ES-I3 (cell line): Measurements from ENCODE around the gene THADA.
"Not testable (repeated sequence)": the region's sequence is repeated elsewhere in the genome, so short reads cannot be mapped to it uniquely, and the experiment has no call there.

ENCODE experiments used
- H3K36me3 ChIP-seq: 2 replicates; pipeline ENCODE4 v1.6.1; 2013; ENCODE audit warnings: mild to moderate bottlenecking, low read length, control low read depth, moderate library complexity; ENCODE audit not compliant: insufficient read depth
- H3K4me1 ChIP-seq: 2 replicates; pipeline ENCODE4 v1.6.1; 2013; ENCODE audit warnings: mild to moderate bottlenecking, control low read depth, low read length; ENCODE audit not compliant: insufficient read depth
- H3K9ac ChIP-seq: 2 replicates; pipeline ENCODE4 v1.6.1; 2013; ENCODE audit warnings: low read depth, mild to moderate bottlenecking, low read length, moderate library complexity
- H3K9me3 ChIP-seq: 2 replicates; pipeline ENCODE4 v1.6.1; 2013; ENCODE audit warnings: mild to moderate bottlenecking, low read length, moderate library complexity; ENCODE audit not compliant: control insufficient read depth, insufficient read depth

Gene THADA

DNA sequence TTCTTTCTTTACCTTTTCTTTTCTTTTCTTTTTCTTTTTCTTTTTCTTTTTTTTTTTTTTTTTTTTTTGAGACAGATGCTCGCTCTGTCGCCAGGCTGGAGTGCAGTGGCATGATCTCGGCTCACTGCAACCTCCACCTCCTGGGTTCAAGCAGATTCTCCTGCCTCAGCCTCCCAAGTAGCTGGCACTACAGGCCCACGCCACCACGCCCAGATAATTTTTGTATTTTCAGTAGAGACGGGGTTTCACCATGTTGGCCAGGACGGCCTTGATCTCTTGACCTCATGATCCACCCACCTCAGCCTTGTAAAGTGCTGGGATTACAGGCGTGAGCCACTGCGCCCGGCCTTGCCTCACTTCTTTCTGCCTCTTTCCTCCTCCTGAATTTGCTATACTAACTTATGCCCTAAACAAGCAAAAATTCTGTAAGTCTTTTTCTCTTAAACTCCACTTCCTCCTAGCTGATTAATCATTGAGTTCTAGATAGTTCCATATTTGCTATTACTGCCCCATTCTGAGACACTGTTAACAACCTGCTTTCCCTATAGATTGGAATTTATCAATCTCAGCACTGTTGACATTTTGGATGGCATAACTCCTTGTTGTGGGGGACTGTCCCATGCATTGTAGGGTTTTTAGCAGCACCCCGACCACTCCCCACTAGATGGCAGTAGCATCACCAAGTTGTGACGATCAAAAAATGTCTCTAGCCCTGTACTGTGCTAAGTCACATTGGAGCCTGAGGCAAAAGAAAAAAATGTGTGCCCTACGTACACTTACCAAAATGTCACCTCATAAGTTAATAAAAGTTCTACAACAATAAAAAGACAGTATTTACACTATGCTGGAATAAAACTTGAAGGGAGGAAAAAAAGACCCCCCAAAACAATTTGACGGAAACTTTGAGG is 16.4 kb upstream of the THADA start:
- Histone ChIP-seq H3K4me1 (peaks cover 20% of the 10 kb centered on the region), H3K36me3 (no peaks in the 10 kb centered on the region; the same call in 1 of the 2 replicates), H3K9me3 (no peaks in the 10 kb centered on the region), H3K9ac (no peak overlapping the region)

DNA sequence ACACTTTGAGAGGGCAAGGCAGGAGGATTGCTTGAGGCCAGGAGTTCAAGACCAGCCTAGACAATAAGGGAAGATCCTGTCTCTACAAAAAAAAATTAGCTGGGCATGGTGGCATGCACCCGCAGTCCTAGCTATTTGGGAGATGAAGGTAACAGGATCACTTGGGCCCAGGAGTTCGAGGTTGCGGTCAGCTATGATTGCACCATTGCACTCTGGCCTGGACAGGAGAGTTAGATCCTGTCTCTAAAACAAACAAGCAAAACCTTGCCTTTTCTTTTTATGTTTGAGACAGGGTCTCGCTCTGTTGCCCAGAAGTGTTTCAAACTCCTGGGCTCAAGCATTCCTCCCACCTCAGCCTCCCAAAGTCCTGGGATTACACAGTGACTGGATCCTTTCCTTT is 14.5 kb upstream of the THADA start:
- no peak overlapping the region for H3K9ac ChIP-seq
- peaks cover 20% of the 10 kb centered on the region for H3K4me1 ChIP-seq
- H3K36me3 ChIP-seq: no peaks in the 10 kb centered on the region; the same call in 1 of the 2 replicates

DNA sequence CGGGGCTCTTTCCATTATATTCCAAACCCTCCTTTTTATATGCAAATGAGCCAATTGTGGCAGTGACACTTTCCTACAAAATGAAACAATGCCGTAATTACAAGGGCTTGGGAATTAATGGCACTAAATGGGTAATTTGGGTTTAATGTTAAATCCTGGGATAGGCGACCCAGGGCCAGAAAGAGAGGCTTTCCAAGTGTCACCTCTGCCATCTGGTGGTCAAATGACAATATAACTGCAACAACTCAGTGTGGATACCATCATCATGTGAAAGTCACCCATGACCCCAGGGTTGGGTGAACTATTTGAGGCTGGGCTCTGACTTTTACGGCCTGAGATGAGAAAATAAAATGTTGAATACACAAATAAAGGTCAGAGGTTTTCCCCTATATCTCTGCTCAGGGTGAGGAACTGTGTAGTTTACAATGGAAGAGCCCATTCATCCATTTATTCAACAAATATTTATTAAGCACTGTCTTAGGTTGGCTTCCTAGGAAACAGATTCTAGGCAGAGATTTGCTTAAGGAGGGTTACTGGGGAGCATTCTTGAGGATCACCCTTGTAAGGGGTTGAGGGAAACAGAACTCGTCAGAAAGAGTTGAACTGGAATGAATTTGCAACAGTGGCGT is 13.6 kb upstream of the THADA start:
- no peak overlapping the region for H3K9ac ChIP-seq
- peaks cover 20% of the 10 kb centered on the region for H3K4me1 ChIP-seq
- no peaks in the 10 kb centered on the region; the same call in 1 of the 2 replicates for H3K36me3 ChIP-seq
- no peaks in the 10 kb centered on the region for H3K9me3 ChIP-seq

More for the DNA sequence above, 14.5 kb upstream of the THADA start:
- H3K9me3 ChIP-seq: no peaks in the 10 kb centered on the region

DNA sequence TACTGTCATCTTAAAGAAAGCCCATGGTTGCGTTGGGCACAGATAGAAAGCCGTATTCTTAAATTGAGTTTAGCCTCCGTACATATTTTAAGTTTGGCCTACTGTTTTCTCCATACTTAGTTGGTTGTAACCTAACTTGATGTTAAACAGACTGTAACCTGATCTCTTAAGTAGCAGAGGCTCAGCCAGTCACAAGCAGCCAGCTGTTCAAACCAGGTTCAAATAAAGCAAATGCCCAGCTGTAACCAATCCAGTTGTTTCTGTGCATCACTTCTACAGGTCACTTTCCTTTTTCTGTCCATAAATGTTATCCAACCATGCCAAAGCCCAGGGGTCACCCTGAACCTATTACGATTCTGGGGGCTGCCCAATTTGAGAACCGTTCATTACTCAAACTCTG is 10.0 kb upstream of the THADA start:
- Histone ChIP-seq H3K4me1 (0 out of 2 replicates have a peak, but pooled peaks cover 6% of the 10 kb centered on the region), H3K36me3 (no peaks in the 10 kb centered on the region), H3K9ac (no peak overlapping the region), H3K9me3 (no peaks in the 10 kb centered on the region)

DNA sequence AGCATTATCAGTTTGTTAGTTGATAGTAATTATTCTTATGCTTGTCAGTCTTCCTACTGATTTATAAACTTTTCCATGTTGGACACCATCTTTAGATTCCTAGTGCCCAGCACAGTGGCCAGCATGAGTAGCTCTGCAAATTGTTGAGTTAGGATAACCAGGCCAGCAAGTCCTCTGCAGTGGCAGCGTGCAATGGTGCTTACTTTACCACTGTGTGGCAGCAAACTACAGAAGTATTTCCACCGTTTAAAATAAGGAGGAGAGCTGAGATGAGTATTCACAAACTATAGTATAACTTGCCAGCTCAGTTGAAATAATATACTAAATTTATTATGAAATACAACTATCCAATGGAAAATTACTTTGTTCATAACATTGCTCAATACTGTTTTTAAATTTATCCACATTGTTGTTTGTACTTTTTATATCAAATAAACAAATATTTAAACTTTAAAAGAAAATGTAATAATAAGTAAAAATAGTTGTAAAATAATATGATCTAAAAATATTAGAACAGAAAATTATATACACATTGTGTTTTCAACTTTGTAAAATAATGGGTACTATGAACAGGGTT is 9.3 kb upstream of the THADA start:
- Histone ChIP-seq H3K9me3 (no peaks in the 10 kb centered on the region), H3K36me3 (no peaks in the 10 kb centered on the region), H3K9ac (no peak overlapping the region), H3K4me1 (0 out of 2 replicates have a peak, but pooled peaks cover 6% of the 10 kb centered on the region)

DNA sequence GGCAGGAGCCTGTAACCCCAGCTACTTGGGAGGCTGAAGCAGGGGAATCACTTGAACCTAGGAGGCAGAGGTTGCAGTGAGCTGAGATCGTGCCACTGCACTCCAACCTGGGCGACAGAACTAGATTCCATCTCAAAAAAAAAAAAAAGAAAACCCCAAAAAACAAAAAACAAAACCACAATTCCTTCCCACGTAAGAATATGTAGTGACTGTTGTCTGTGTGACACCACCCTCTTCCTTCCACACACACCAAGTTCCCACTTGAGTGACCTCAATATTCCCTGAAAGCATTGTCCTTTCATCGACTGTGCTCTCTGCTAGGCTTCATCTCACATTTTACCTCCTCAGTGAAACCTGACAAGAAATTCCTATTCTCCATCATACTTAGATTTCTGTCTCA is 8.8 kb upstream of the THADA start:
- Histone ChIP-seq H3K9me3 (no peaks in the 10 kb centered on the region), H3K4me1 (0 out of 2 replicates have a peak, but pooled peaks cover 6% of the 10 kb centered on the region), H3K9ac (no peak overlapping the region), H3K36me3 (no peaks in the 10 kb centered on the region)

DNA sequence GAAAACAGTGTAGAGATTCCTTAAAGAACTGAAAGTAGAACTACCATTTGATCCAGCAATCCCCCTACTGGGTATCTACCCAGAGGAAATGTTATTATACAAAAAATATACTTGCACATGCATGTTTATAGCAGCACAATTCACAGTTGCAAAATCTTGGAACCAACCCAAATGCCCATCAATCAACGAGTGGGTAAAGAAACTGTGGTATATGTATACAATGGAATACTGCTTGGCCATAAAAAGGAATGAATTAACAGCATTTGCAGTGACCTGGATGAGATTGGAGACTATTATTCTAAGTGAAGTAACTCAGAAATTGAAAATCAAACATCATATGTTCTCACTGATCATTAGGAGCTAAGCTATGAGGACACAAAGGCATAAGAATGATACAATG is 4.8 kb upstream of the THADA start:
- H3K36me3 ChIP-seq, H3K4me1 ChIP-seq, H3K9me3 ChIP-seq, H3K9ac ChIP-seq: not testable (repeated sequence)

DNA sequence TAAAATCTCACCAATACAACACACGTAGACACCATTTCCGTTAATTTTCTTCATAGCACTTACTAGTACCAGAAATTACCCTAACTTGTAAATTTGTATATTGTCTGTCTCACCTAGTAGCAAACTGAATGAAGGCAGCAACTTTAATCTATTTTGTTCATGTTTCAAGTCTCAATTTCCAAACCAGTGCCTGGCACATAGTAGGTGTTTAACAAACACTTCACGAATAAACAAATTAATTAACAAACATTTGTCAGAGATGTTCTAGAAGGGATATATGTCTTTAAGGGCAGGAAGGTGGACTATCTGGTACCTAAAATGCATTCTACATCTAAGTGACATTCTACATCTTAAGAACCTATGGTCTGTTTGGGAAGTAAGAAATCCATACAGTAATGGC is 963 bp downstream of the THADA start:
- no peaks in the 10 kb centered on the region for H3K4me1 ChIP-seq
- H3K36me3 ChIP-seq: no peaks in the 10 kb centered on the region
- H3K9ac ChIP-seq: peak overlapping the region; percentile 79; the same call in 1 of the 2 replicates
- no peaks in the 10 kb centered on the region for H3K9me3 ChIP-seq

DNA sequence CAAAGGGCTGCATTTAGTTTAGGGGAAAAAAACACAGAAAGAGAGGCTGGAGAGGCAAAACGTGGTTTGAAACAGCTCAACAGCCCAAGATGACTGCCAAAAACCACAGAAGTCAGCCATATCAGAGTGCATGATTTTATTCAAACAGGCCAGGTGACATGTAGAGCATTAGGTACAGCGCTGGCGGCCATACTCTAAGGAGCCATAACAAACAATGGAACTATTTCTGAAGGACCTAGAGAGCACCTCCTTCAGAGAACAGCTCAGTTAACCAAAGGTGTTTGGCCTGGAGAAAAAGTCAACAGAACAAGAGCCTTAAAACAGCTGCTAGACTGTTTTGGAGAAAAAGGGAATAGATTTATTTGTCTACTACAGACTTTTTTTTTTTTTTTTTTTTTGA is 2.6 kb downstream of the THADA start:
- Histone ChIP-seq H3K4me1 (no peaks in the 10 kb centered on the region), H3K36me3 (no peaks in the 10 kb centered on the region), H3K9me3 (no peaks in the 10 kb centered on the region), H3K9ac (no peak overlapping the region)

DNA sequence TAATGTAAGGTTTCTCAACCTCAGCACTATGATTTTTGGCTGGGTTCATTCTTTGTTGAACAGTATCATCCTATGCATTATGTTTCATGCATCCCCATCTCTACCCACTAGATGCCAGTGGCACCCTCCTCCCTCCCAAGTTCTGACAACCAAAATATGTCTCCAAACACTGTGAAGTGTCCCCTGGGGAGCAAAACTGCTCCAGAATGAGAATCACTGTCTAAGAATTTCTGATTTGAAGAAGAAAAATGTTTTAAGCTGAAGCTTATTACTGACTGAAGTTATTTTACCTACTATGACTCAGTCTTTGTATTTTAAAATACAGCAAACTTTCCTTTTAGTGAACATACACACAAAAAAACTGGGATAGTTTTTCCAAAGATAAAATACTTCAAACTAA is 3.4 kb downstream of the THADA start:
- no peaks in the 10 kb centered on the region for H3K9me3 ChIP-seq
- H3K36me3 ChIP-seq: no peaks in the 10 kb centered on the region
- no peak overlapping the region for H3K9ac ChIP-seq
- no peaks in the 10 kb centered on the region for H3K4me1 ChIP-seq

DNA sequence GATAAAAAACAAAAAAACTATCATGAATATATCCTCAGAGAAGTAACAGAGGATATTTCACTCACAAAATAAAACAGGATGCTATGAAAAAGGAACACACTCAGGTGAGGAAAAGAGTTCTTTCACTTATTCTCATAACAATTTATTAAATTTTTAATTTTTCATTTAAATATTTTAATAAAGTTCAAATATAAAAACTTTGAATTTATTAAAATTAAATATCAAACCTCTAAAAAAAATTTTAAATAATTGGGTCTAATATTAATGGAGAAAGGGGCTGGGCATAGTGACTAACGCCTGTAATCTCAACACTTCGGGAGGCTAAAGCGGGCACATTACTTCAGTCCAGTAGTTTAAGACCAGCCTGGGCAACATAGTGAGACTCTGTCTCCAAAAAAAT is 10.1 kb downstream of the THADA start:
- Histone ChIP-seq H3K9me3 (no peaks in the 10 kb centered on the region), H3K4me1 (no peaks in the 10 kb centered on the region), H3K9ac (no peak overlapping the region), H3K36me3 (peaks cover 5% of the 10 kb centered on the region; the same call in 1 of the 2 replicates)

DNA sequence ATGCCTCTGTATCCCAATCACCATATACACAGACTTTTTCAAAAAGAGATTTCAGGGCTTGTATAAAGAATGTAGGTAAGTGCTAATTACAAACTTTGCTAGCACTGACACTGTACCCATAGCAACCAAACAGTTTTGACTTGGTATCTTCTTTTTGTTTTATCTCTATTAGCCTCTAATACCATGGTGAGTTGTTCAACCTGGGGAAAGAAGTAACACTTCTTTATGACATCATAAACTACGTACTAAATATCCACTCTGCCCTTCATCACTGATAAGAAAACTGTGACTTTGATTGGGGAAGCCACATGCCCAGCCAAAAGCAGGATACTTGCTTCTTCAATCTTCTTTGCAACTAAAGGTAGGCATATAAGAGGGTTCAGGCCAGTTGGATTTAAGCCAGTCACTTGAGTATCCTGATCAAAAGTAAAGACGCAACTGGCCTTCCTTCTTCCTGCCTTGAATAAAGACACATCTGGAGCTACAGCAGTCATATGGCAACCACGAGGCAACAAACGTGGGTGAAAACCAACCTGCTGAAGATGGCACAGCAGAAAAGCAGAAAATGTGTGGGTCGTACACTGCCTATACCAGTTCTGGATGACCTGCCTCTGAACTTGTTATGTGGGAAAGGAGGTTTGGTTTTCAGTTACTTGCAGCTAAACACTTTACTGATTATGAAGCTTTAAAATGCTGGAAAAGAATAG is 16.4 kb downstream of the THADA start:
- peaks cover 7% of the 10 kb centered on the region; the same call in 1 of the 2 replicates for H3K36me3 ChIP-seq
- H3K9ac ChIP-seq: no peak overlapping the region
- H3K4me1 ChIP-seq: no peaks in the 10 kb centered on the region
- no peaks in the 10 kb centered on the region for H3K9me3 ChIP-seq

DNA sequence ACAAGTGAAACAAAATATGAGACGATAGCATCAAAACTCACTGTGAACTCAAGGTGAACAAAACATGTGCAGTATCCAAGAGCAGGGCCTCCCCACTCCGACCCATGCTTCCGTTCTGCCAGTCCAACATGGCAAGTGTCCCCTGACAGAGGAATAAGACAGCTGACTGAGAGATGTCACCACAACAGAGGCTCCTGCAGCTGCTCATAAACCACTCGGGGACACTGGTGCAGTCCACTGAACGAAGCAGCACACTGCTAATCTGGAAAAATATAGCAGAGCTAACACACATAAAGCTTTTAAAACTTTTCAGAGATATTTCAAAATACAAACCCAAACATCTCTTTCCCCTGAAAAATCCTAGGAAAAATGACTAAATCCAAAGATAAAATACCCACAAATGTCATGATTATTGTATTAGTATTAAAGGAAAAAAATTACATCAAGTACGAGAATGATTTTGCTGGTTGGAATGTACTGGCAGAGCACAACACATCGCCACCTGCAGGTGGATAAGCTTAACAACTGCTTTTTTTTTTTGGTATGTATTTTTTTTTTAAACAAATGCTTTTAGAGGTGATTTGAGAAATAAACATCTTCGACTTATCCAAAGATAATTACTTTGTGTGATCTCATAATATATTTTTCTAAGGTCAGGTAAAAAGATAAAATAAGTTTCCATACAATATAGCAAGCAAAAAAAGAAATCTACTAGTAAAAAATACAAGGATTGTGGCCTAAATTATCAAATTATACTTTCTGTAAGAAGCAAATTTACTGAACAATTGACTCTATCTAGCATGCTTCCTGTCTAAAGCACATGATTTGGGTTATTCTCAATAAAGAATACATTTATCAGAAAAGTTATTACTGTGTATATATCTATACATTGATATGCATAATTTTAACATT is 18.6 kb downstream of the THADA start:
- no peaks in the 10 kb centered on the region for H3K9me3 ChIP-seq
- no peaks in the 10 kb centered on the region for H3K4me1 ChIP-seq
- H3K36me3 ChIP-seq: peaks cover 7% of the 10 kb centered on the region; the same call in 1 of the 2 replicates
- H3K9ac ChIP-seq: no peak overlapping the region
